Subcutaneous abdominal adipose tissue (tissue), 5 donors: ENCODE data around the gene METAP1D.

ENCODE experiments used
- H3K27ac ChIP-seq: one replicate; pipeline ENCODE4 v1.7.0; 2013; ENCODE audit warnings: low read depth, mild to moderate bottlenecking, inconsistent platforms, low read length, moderate library complexity
- H3K27me3 ChIP-seq, 5 donors: one replicate each; pipeline ENCODE4 v1.7.0; 2013; ENCODE audit warnings: low read length in 5 of 5, inconsistent platforms in 1 of 5; ENCODE audit not compliant: control insufficient read depth in 5 of 5, insufficient read depth in 4 of 5
- H3K36me3 ChIP-seq, 5 donors: one replicate each; pipeline ENCODE4 v1.7.0; 2013; ENCODE audit warnings: low read length in 5 of 5; ENCODE audit not compliant: control insufficient read depth in 5 of 5, insufficient read depth in 5 of 5
- H3K4me1 ChIP-seq, 5 donors: one replicate each; pipeline ENCODE4 v1.7.0; 2013; ENCODE audit warnings: low read length in 5 of 5, mild to moderate bottlenecking in 3 of 5, moderate library complexity in 1 of 5; ENCODE audit not compliant: control insufficient read depth in 5 of 5, insufficient read depth in 5 of 5
- H3K4me3 ChIP-seq, 5 donors: one replicate each; pipeline ENCODE4 v1.7.0; 2013; ENCODE audit warnings: low read length in 5 of 5, low read depth in 1 of 5
- H3K9ac ChIP-seq, 5 donors: one replicate each; pipeline ENCODE4 v1.7.0; 2013; ENCODE audit warnings: low read length in 5 of 5, mild to moderate bottlenecking in 4 of 5, moderate library complexity in 3 of 5
- H3K9me3 ChIP-seq, 5 donors: one replicate each; pipeline ENCODE4 v1.7.0; 2013; ENCODE audit warnings: low read length in 5 of 5; ENCODE audit not compliant: control insufficient read depth in 5 of 5
- donor health status: healthy.
- donor health status: healthy.
- donor health status: healthy.
- donor health status: healthy.
- donor health status: healthy.

The METAP1D gene

GRCh38 chr2:172046866-172047565, 47.3 kb downstream of the METAP1D start:
- Histone ChIP-seq H3K36me3 (no peaks in the 10 kb centered on the region), H3K9ac (no peak overlapping the region), H3K4me3 (no peak overlapping the region), H3K27me3 (no peaks in the 10 kb centered on the region), H3K27ac (no peak overlapping the region), H3K9me3 (no peaks in the 10 kb centered on the region), H3K4me1 (peaks cover 0 to under 1% (median 0%) of the 10 kb centered on the region in 5 donors)

- H3K36me3 ChIP-seq, result no peaks in the 10 kb centered on the region
- no peak overlapping the region for H3K27ac ChIP-seq
- H3K9ac ChIP-seq, result no peak overlapping the region
- no peak overlapping the region for H3K4me3 ChIP-seq
- no peaks in the 10 kb centered on the region for H3K27me3 ChIP-seq
- no peaks in the 10 kb centered on the region for H3K9me3 ChIP-seq
- peaks cover 0 to 4% (median 0%) of the 10 kb centered on the region in 5 donors for H3K4me1 ChIP-seq
These were observed 48.1 kb downstream of the METAP1D start for GRCh38 chr2:172047566-172048507.

- Histone ChIP-seq H3K9ac (no peak overlapping the region), H3K4me3 (no peak overlapping the region), H3K36me3 (no peaks in the 10 kb centered on the region), H3K27me3 (no peaks in the 10 kb centered on the region), H3K27ac (no peak overlapping the region), H3K4me1 (peaks cover 0 to 4% (median 0%) of the 10 kb centered on the region in 5 donors), H3K9me3 (no peaks in the 10 kb centered on the region)
These were observed 49.1 kb downstream of the METAP1D start for GRCh38 chr2:172048508-172049503.

- Histone ChIP-seq H3K9me3 (no peaks in the 10 kb centered on the region), H3K36me3 (no peaks in the 10 kb centered on the region), H3K9ac (no peak overlapping the region), H3K4me3 (no peak overlapping the region), H3K4me1 (peaks cover 0 to 4% (median 0%) of the 10 kb centered on the region in 5 donors), H3K27ac (no peak overlapping the region), H3K27me3 (no peaks in the 10 kb centered on the region)
These were observed 49.9 kb downstream of the METAP1D start for GRCh38 chr2:172049567-172050120.

- Histone ChIP-seq H3K4me1 (peaks cover 0 to 4% (median 0%) of the 10 kb centered on the region in 5 donors), H3K4me3 (no peak overlapping the region), H3K27me3 (no peaks in the 10 kb centered on the region), H3K36me3 (no peaks in the 10 kb centered on the region), H3K9me3 (no peaks in the 10 kb centered on the region), H3K9ac (no peak overlapping the region), H3K27ac (no peak overlapping the region)
These were observed 50.8 kb downstream of the METAP1D start for GRCh38 chr2:172050479-172051125.

- H3K27ac ChIP-seq, result no peak overlapping the region
- peaks cover 0 to 4% (median 0%) of the 10 kb centered on the region in 5 donors for H3K4me1 ChIP-seq
- no peaks in the 10 kb centered on the region for H3K9me3 ChIP-seq
- no peaks in the 10 kb centered on the region for H3K27me3 ChIP-seq
- H3K36me3 ChIP-seq, result no peaks in the 10 kb centered on the region
- H3K9ac ChIP-seq, result no peak overlapping the region
- H3K4me3 ChIP-seq, result no peak overlapping the region
These were observed 52.5 kb downstream of the METAP1D start for GRCh38 chr2:172052000-172052983.

GRCh38 chr2:172053486-172053885, 53.7 kb downstream of the METAP1D start:
- Histone ChIP-seq H3K4me3 (no peak overlapping the region), H3K36me3 (no peaks in the 10 kb centered on the region), H3K9ac (no peak overlapping the region)

GRCh38 chr2:172056293-172056692, 56.5 kb downstream of the METAP1D start:
- Histone ChIP-seq H3K4me3 (no peak overlapping the region), H3K9me3 (no peaks in the 10 kb centered on the region), H3K9ac (no peak overlapping the region), H3K36me3 (no peaks in the 10 kb centered on the region), H3K4me1 (peaks cover 0 to 4% (median 0%) of the 10 kb centered on the region in 5 donors), H3K27ac (no peak overlapping the region), H3K27me3 (no peaks in the 10 kb centered on the region)

More at GRCh38 chr2:172053486-172053885, 53.7 kb downstream of the METAP1D start:
- H3K27me3 ChIP-seq, result no peaks in the 10 kb centered on the region
- H3K9me3 ChIP-seq, result no peaks in the 10 kb centered on the region
- peaks cover 0 to 4% (median 0%) of the 10 kb centered on the region in 5 donors for H3K4me1 ChIP-seq
- no peak overlapping the region for H3K27ac ChIP-seq
